SJCRH30 (cell line): ENCODE data around the gene AARS2. TPM values are rescaled to one million over a fixed set of nuclear protein-coding genes. Genes with fewer than 3 reads are reported as not detected.

Experiments used
- DNase-seq, 2 experiments: peaks; one replicate each; pipeline ENCODE4 v3.0.0-alpha.2; 2015 to 2020
- H3K27ac ChIP-seq: fragments of 250-450 bp; sonication (Bioruptor Pico); 2 replicates; pipeline ENCODE4 v1.5.1; 2020; ENCODE audit warnings: mild to moderate bottlenecking, moderate library complexity
- H3K27me3 ChIP-seq: fragments of 250-450 bp; sonication (Bioruptor Pico); 2 replicates; pipeline ENCODE4 v1.5.1; 2020; ENCODE audit warnings: mild to moderate bottlenecking, moderate library complexity
- H3K36me3 ChIP-seq: fragments of 250-450 bp; sonication (Bioruptor Pico); 2 replicates; pipeline ENCODE4 v1.5.1; 2020; ENCODE audit warnings: mild to moderate bottlenecking, moderate library complexity
- H3K4me1 ChIP-seq: fragments of 250-450 bp; sonication (Bioruptor Pico); 2 replicates; pipeline ENCODE4 v1.5.1; 2020; ENCODE audit warnings: mild to moderate bottlenecking, moderate library complexity
- H3K4me3 ChIP-seq: fragments of 250-450 bp; sonication (Bioruptor Pico); 2 replicates; pipeline ENCODE4 v1.5.1; 2020; ENCODE audit warnings: mild to moderate bottlenecking, moderate library complexity
- H3K9me3 ChIP-seq: fragments of 250-450 bp; sonication (Bioruptor Pico); replicated peaks from 2 replicates; pipeline ENCODE4 v1.5.1; 2020; ENCODE audit warnings: mild to moderate bottlenecking, moderate library complexity
- total RNA-seq: library from RNA; depleted of rRNA; stranded (reverse); fragments of >200 nt; shearing (Covaris generic); gene quantifications from 2 replicates; pipeline ENCODE4 v1.2.3, GENCODE V29; 2014

AARS2 gene
- total RNA-seq, 1 experiment from 2014 or later: 19.3 TPM

- Histone ChIP-seq H3K4me1 (no peaks in the 10 kb centered on the region), H3K27me3 (no peaks in the 10 kb centered on the region), H3K36me3 (no peaks in the 10 kb centered on the region), H3K9me3 (no peaks in the 10 kb centered on the region), H3K4me3 (no peak overlapping the region), H3K27ac (no peak overlapping the region)
- no peak for DNase-seq
Measured at GRCh38 chr6:44278774-44279697, 34.1 kb downstream of the AARS2 start.

DNA sequence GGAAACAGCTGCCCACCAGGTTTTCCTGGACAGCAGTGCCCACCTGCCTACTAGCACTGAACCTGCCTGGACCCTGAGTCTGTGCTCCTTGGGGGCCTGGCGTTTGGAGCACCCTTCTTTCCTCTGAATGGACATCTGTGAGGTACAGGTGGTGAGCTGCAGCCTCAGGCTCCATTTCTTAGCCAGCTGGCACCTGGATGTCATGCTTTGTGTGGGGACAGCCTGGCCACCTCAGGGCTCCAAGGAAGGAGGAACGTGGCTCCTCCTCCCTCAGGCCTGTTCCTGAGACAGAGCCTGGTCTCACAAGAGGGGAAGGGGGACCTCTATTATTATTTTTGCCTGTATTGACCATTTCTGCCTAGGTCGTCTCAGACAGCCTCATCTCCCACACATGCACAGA is 34.8 kb downstream of the AARS2 start:
- no peaks in the 10 kb centered on the region for H3K9me3 ChIP-seq
- no peaks in the 10 kb centered on the region for H3K36me3 ChIP-seq
- DNase-seq: no peak
- no peaks in the 10 kb centered on the region for H3K4me1 ChIP-seq
- no peak overlapping the region for H3K27ac ChIP-seq
- no peaks in the 10 kb centered on the region for H3K27me3 ChIP-seq
- no peak overlapping the region for H3K4me3 ChIP-seq

DNA sequence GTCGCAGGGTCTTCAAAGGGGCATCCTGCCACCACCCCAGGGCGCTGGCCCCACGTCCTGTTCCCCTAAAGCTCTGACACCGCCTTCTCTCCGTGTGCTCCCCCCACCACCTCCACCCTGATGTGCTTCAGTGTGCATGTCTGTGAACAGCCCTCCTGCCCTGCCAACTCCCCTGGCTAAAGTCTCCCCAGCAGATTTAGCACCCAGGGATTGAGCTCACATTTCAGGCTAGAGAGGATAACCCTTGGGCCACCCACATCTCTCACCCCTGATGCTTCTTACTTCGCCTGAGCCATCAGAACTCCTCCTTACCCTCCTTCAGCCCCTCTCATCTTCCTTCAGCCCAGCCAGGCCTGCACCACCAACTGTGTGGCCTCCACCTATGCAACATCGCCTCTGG is 35.4 kb downstream of the AARS2 start:
- Histone ChIP-seq H3K9me3 (no peaks in the 10 kb centered on the region), H3K4me3 (no peak overlapping the region), H3K36me3 (no peaks in the 10 kb centered on the region), H3K4me1 (no peaks in the 10 kb centered on the region), H3K27me3 (no peaks in the 10 kb centered on the region), H3K27ac (no peak overlapping the region)
- DNase-seq: no peak

DNA sequence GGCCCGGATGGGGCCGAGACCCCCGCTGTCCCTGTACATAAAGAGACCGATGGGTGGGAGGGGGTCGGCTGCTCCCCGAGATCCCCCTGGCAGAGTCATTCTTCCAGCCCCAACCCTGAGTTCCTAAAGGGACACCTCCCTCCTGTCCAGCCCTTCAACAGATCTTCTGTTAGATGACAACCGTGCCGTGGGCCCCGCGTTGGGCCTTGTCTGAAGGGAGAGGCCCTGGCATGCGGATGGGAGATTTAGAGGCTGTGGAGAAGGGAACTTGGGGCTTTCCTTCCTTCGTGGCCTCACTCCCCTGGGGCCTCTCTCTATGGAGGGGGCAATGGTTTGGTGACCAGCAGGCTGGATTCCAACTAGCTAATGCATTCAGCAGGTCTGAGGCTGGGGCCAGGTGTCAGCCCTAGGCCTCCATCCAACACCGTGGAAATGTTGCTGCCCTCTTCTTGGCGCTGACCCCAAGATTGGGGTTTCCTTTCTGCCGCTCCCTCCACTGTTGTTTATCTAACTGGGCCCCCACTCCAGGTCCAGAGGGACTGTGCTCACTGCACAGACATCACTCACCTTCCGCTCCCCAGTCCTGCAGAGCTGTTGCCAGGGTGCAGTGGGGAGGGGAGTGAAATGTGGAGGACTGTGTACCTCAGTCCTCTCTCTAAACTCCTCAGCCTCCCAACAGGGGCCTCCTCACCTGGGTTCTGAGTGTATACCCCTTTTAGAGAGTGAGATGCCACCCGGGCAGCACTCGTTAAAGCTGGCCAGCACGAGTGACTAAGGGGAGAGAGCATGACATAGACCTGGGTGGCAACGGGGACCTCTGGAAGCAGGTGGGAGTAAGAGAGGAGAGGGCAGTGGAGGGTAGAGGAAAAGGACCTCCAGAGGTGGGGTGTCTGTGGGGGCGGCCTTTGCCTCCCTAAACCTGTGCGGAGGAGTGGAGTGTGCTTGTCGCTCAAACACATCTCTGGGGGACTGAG is 36.2 kb downstream of the AARS2 start:
- Histone ChIP-seq H3K9me3 (no peaks in the 10 kb centered on the region), H3K27ac (no peak overlapping the region), H3K4me3 (no peak overlapping the region), H3K36me3 (no peaks in the 10 kb centered on the region), H3K27me3 (no peaks in the 10 kb centered on the region), H3K4me1 (no peaks in the 10 kb centered on the region)
- DNase-seq: no peak

DNA sequence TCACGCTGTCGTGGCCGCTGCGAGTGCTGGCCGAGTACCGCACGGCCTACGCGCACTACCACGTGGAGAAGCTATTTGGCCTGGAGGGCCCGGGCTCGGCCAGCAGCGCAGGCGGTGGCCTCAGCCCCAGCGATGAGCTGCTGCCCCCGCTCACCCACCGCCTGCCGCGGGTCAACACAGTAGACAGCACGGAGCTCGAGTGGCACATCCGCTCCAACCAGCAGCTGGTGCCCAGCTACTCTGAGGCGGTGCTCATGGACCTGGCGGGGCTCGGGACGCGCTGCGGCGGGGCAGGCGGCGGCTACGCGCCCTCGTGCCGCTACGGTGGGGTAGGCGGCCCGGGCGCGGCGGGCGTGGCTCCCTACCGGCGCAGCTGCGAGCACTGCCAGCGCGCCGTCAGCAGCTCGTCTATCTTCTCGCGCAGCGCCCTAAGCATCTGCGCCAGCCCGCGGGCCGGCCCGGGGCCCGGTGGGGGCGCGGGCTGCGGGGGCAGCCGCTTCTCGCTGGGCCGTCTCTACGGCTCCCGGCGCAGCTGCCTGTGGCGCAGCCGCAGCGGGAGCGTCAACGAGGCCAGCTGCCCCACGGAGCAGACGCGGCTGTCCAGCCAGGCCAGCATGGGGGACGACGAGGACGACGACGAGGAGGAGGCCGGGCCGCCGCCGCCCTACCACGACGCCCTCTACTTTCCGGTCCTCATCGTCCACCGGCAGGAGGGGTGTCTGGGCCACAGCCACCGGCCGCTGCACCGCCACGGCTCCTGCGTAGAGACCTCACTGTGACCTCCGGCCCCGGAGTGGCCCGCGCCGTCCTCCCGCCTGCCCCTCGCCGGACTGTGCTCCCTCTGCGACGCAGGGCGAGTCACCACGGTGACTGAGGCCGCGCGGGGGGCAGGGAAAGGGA is 37.1 kb downstream of the AARS2 start:
- peak overlapping the region; percentile 45 for H3K4me3 ChIP-seq
- H3K4me1 ChIP-seq: no peaks in the 10 kb centered on the region
- DNase-seq: peak; percentile 31 to 37
- H3K27me3 ChIP-seq: peaks cover 6% of the 10 kb centered on the region; the same call in 1 of the 2 replicates
- no peak overlapping the region for H3K27ac ChIP-seq
- no peaks in the 10 kb centered on the region for H3K9me3 ChIP-seq
- H3K36me3 ChIP-seq: no peaks in the 10 kb centered on the region

DNA sequence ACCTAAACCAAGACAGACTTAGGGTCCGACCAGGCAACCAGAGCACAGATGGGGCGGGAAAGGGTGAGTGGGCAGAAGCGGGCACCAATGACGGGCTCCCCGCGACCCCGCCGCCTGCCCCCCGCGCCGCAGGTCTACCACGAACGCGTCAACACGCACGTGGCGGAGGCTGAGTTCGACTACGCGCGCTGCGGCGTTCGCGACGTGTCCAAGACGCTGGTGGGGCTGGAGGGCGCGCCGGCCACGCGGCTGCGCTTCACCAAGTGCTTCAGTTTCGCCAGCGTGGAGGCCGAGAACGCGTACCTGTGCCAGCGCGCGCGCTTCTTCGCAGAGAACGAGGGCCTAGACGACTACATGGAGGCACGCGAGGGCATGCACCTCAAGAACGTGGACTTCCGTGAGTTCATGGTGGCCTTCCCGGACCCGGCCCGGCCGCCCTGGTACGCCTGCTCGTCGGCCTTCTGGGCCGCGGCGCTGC is 37.8 kb downstream of the AARS2 start:
- DNase-seq: no peak
- Histone ChIP-seq H3K36me3 (no peaks in the 10 kb centered on the region), H3K27me3 (peaks cover 6% of the 10 kb centered on the region; the same call in 1 of the 2 replicates), H3K4me3 (no peak overlapping the region), H3K4me1 (no peaks in the 10 kb centered on the region), H3K9me3 (no peaks in the 10 kb centered on the region), H3K27ac (no peak overlapping the region)

- no peaks in the 10 kb centered on the region for H3K9me3 ChIP-seq
- H3K27ac ChIP-seq: no peak overlapping the region
- H3K36me3 ChIP-seq: no peaks in the 10 kb centered on the region
- H3K27me3 ChIP-seq: peaks cover 17% of the 10 kb centered on the region
- H3K4me1 ChIP-seq: no peaks in the 10 kb centered on the region
- no peak overlapping the region for H3K4me3 ChIP-seq
- no peak for DNase-seq
Measured at GRCh38 chr6:44273617-44274016, 39.5 kb downstream of the AARS2 start.

- Histone ChIP-seq H3K27ac (no peak overlapping the region), H3K36me3 (no peaks in the 10 kb centered on the region), H3K4me3 (no peak overlapping the region), H3K27me3 (peaks cover 19% of the 10 kb centered on the region), H3K9me3 (no peaks in the 10 kb centered on the region), H3K4me1 (no peaks in the 10 kb centered on the region)
- no peak for DNase-seq
Measured at GRCh38 chr6:44272999-44273566, 40.1 kb downstream of the AARS2 start.

DNA sequence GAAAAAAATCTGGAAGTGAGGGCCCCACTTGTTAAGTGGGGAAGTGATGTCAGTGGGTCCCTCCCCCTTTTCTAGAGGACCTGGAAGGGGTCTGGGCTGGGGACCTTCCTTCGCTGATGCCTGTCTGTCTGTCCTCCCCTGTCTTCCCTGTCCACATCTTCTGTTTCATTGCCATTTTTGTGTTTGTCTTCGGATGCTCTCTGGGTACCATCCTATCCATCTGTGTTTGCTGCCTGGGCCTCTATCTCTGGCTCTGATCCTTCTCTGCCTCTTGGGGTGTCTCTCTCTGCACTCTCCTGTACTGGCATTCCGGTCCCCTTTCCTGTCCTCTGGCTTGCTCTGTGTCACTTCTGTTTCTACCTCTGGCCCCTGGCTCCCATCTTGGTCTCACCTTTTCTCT is 40.6 kb downstream of the AARS2 start:
- H3K36me3 ChIP-seq: no peaks in the 10 kb centered on the region
- no peak overlapping the region for H3K27ac ChIP-seq
- no peak for DNase-seq
- peaks cover 19% of the 10 kb centered on the region for H3K27me3 ChIP-seq
- no peaks in the 10 kb centered on the region for H3K9me3 ChIP-seq
- no peak overlapping the region for H3K4me3 ChIP-seq
- no peaks in the 10 kb centered on the region for H3K4me1 ChIP-seq

DNA sequence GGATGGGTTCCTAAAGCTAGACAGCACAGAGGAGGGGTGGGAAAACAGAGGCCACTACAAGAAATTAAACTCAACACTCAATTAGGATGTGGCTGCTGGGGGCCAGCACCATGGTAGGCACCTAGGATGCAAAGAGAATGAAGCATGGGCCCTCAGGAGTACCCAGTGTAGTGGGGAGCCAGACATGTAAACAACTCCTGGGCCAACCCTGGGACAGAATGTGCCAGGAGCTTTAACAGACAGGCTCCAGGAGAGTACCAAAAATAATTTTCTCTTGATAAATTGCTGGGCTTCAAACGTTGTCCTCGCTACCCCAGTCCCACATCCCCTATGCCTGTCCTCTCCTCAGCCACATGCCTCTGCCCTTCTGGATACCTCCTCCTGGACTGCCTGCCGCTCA is 41.2 kb downstream of the AARS2 start:
- no peak for DNase-seq
- H3K27me3 ChIP-seq: peaks cover 19% of the 10 kb centered on the region

DNA sequence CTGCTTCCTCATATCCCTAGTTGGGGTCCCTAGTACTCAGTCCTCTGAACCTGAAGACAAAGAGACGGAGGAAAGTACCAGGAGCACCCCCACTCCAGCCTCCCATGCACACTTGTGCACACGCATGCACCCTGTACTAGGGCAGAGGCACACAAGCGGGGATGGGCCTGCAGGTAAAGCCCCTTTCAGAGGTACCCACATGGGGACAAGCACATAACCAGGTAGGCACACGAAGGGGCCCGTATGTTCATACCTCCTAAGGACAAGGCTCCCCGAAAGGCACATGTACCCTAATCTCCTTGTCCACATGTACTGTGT is 41.8 kb downstream of the AARS2 start:
- no peak for DNase-seq
- Histone ChIP-seq H3K27ac (no peak overlapping the region), H3K36me3 (no peaks in the 10 kb centered on the region), H3K4me3 (no peak overlapping the region; the same call in 1 of the 2 replicates), H3K4me1 (no peaks in the 10 kb centered on the region), H3K9me3 (no peaks in the 10 kb centered on the region), H3K27me3 (peaks cover 19% of the 10 kb centered on the region)

More for the DNA sequence above, 41.2 kb downstream of the AARS2 start:
- Histone ChIP-seq H3K36me3 (no peaks in the 10 kb centered on the region), H3K27ac (no peak overlapping the region), H3K4me1 (no peaks in the 10 kb centered on the region), H3K4me3 (no peak overlapping the region), H3K9me3 (no peaks in the 10 kb centered on the region)

GRCh38 chr6:44270526-44271405 is 42.4 kb downstream of the AARS2 start:
- Histone ChIP-seq H3K4me3 (peak overlapping the region; percentile 48), H3K9me3 (no peaks in the 10 kb centered on the region), H3K27ac (no peak overlapping the region), H3K36me3 (no peaks in the 10 kb centered on the region), H3K27me3 (peaks cover 19% of the 10 kb centered on the region), H3K4me1 (no peaks in the 10 kb centered on the region)
- peak; percentile 29 to 42 for DNase-seq

DNA sequence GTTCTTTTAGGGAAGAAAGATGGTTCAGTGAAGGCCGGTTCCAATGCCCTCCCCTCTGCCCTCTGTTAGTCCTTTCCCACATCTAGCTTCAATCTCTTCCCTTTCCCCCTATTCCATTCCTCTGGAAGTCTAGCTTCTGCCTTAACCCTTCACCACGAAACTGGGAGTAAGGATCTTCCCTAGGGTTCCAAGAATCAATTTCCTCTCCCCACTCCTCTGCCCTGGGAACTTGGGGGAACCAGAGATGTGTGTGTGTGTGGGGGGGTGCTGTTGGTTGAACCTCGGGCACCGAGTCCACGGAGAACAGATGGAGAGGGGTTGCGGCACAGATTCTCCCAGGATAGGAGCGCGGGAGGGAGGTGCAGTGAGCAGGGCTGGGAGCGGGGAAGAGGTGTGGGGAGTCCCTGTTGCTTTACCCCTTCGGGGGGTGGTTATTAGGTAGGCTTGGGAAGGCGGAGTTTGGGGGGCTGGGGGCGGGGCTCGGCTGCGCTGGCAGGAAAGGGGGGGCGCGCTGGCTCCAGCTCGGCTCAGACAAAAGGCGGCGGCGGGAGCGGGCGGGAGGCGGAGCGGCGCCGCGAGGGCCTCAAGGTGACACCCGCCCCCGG is 43.1 kb downstream of the AARS2 start, which contains the start of gene TMEM151B:
TSS of gene TMEM151B (plus strand) at position 530 of the 605 bp plus-strand sequence. CDS start 293 bp downstream, outside the sequence.
- peak within 1 kb of the TSS; percentile 48 for H3K4me3 ChIP-seq

More for the DNA sequence above, 43.1 kb downstream of the AARS2 start, which contains the start of gene TMEM151B:
- Histone ChIP-seq H3K27me3 (peaks cover 19% of the 10 kb centered on the region), H3K4me1 (no peaks in the 10 kb centered on the region), H3K9me3 (no peaks in the 10 kb centered on the region), H3K36me3 (no peaks in the 10 kb centered on the region), H3K27ac (no peak within 1 kb of the TSS)
- no peak for DNase-seq
